ENCODE data around the gene LRIT2.
A peak's percentile ranks its signal among the peaks of the same experiment; 100 is the strongest.

The LRIT2 gene, protein sequence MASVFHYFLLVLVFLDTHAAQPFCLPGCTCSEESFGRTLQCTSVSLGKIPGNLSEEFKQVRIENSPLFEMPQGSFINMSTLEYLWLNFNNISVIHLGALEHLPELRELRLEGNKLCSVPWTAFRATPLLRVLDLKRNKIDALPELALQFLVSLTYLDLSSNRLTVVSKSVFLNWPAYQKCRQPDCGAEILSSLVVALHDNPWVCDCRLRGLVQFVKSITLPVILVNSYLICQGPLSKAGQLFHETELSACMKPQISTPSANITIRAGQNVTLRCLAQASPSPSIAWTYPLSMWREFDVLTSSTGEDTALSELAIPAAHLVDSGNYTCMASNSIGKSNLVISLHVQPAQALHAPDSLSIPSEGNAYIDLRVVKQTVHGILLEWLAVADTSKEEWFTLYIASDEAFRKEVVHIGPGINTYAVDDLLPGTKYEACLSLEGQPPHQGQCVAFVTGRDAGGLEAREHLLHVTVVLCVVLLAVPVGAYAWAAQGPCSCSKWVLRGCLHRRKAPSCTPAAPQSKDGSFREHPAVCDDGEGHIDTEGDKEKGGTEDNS

DNA sequence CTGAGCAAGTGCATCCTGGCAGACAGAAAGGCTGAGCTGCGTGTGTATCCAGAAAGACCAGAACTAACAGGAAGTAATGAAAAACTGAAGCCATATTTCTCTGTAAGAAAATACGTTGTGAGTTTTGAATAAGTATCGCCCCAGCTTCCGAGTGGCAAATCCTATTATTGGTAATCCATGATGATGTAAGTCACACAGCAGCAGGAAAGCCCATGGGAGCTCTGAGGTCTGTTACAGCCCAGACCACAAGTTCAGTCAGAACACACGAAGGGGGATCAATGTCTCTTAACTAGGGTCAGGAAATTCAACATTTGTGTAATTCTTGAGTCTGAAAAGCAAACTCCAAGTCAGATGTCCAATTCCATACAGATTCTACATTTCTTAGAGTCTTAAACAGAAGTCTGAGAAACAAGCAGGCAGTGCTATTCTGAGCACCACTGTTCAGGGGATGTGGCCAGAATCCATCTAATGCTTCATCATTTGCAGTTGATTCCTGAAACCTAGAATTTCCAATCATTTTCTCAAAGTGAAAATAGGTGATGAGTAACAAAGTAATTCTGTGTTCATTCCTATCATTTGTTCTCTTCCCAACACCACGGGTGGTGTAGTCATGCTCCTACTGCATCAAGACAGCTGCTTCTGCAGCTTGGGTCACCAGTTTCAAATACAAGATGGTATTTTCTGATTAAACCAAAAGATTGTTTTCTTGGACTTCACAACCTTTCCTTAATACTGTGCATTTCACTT is at the start of gene LRIT2:
Gene LRIT2, minus strand, starts transcription at position 118 of the 747 bp plus-strand sequence. Its CDS starts 24 bp downstream, at position 94.
- no peak for DNase-seq (ENCODE audit: low spot score)

DNA sequence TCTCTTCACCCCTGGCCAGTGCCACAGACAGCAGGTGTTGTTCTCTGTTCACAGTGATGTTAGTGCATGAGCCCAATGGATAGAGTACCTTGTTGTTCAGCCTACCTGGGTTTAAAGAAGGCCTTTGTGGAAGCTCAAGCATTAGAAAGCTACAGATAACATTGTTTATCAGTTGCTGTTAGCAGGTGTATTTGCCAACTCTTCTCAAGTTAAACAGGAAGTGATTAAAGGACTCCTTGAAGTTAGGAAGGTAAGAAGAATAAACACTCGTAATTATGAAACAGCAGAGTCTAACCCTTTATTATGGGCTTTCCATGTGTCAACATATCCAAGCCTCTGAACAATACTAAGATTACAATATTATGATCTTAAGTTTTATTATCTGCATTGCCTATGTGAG is 45.4 kb upstream of the LRIT2 start:
- no peak for DNase-seq (ENCODE audit: low spot score)

DNA sequence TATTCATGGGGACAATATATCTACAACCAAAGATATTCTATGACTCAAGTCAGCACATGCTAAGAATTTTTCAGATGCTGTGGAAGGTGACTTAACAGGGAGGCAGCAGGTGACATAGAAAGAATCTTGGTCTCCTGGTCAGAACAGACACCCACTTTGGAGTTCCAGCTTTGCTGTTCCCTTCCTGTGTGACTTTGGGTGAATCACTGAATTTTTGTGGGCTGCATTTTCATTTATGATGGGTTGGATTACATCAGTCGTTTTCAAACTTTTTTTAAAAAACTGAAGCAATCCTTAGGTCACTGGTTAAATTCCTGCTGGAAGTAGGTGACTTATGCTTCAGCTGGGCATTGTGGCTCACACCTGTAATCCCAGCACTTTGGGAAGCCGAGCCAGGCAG is 44.4 kb upstream of the LRIT2 start:
- peak; percentile 69 for DNase-seq (ENCODE audit: low spot score)

DNA sequence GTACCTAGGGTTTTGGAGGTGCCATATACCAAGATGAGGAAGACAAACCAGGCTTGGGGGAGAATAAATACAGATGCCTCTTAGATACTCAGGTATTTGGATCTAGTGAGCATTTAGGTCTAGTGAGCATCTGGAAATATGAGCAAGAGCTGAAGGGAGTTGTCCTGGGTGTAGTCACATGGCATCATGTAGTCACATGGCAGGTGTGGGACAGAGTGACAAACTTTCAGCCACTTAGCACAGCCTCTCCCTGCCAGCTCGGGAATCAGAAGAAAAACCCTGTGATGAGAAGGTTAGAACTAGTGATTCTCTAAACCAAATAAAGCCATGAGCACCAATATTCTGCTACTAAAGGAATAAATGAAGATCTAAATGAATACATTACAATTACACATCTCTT is 43.8 kb upstream of the LRIT2 start:
- no peak for DNase-seq (ENCODE audit: low spot score)

DNA sequence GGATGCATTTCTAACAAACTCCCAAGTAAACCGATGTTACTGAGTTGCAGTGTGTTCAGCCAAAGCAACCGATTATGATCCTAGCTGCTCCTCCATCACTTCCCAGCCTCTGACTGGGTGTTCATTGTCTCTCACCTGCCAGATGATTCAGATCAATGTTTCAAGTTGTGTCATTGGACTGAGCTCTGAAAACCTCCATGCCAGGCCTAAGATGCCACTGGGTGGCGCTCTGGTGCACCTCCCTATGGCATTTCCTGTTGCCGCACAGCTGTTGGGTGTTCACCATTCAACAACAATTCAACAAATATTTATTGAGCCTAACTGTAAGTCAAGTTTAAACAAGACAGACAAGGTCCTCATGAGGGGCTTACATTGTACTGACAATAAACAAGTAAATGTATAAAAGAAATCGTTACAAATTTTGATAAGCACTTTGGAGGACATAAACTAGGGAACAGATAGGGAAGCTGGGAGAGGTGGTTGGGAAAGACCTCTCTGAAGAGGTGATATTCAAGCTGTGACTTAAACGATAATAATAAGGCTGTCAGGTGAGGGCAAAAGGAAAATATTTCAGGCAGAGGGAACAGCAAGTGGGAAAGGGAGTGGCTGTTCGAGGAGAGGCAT is 42.3 kb upstream of the LRIT2 start:
- DNase-seq (ENCODE audit: low spot score) = peak; percentile 48

DNA sequence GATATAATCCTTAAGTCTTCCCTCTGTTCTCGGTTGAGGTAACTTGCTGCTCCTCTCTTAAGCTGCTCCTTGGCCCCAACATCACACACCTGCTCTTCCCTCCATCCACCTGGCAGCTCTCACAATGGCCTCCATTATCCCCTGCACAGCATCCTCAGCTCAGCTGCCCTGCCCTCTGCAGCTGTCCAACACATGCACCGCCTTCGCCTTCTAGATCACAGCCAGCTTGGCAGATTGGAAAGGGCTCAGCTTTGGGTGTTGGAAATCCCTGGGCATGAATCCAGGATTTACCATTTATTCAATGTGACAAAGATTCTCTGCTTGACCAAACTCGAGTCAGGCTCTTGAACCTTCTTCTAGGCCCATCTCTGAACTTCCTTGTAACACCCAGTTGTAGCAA is 40.1 kb upstream of the LRIT2 start:
- DNase-seq (ENCODE audit: low spot score) = no peak

DNA sequence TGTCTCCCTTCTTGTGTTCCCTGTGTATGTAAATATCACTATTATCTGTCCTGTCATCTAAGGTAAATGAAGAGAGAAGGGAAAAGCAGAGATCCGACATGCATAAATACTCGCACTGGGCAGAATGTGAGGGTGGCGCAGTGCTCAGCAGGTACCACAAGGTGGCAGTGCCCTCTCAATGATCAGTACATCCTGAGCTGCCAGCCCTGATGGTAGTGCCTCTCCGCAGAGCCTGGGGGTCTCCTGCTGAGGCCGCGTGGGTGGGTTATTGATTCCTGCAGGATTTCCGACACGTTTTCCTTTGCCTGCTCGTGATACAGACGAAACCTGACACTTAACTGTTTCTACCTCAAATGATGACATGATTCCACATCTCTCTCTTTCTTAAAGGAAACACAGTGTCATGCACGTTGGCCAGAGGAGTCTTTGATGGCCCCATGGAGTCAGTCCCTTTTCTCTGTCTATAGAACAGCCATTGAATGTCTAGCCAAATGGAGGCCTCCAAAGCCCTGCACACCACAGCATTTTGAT is 39.3 kb upstream of the LRIT2 start:
- DNase-seq (ENCODE audit: low spot score) = peak; percentile 84

DNA sequence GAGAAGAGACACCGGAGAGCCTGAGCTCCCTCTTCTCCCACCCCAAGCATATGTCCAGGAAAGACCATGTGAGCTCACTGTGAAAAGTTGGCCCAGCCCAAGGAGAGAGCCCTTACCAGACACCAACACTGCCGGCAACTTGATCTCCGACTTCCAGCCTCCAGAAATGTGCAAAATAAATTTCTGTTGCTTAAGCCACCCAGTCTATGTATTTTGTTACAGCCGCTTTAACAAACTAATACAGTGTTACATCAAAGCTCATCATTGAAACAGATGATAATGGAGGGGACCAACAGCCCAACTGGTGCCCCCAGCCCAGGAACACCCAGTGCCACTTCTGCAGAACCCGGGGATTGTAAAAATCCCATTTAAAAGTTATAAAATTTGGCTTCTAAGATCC is 38.4 kb upstream of the LRIT2 start:
- DNase-seq (ENCODE audit: low spot score) = no peak

DNA sequence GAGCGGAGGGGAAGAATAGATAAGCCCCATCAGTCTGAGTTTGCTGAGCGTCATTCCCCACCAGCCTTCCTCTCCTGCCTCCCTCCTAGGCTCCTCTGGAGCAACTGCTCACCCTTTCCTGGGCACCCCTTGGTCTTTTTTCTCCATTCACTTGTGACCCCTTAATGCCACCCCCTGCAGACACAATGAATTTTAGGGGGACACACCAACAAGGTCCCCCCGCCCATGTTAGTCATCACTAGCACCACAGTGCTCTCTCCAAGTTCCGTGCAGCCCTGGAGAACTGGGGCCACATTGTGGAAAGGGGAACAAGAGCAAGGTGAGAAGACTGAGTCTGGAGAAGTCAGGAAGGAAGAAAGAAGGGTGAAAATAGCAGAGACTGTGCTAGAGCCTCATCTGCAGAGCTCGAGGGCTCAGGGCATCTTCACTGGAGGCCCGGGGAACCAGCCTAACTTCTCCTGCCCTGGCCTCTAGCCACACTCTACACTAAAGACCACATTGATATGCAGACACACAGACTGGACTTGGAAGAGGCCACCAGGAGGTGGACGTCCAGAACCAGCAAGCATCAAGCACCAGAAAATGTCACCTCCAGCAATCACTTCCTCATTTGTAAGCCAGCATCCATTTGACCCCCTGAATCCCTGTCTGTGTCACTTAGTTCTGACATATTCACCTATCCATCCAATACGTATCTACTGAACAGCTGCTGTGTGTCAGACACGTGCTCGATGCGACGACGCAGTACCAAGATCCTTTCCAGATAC is 37.0 kb upstream of the LRIT2 start:
- no peak for DNase-seq (ENCODE audit: low spot score)

DNA sequence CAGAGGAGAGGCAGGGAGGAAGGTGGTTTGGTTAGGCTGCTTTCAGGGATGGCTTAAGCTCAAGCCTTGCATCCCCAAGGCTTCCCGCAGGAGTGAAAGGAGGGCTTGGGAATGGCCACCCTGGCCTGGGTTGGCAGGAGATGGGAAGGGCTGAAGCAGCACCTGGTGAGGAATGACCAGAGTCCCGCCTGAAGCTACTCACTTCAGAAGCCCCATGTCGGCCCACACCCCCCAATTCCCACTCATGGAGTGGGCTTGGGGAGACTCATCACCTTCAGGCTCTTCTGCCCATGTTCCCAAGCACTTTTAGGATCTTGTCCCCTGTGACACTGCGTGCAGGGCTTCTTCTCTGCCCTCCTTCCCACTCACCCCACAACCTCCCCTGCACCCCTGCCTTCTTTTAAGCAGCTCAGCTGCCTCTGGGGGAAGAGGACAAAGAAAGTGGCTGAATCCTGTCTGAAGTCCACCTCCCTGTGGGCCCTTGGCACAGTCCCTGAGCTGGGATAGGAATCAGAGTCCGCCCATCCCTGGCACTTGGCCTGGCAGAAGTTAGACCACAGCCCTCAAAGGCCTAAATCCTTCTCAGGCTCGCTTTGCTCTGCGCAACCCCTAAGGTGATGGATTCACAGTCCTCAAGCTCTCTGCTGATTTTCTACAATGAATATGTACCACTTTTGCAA is 36.0 kb upstream of the LRIT2 start:
- DNase-seq (ENCODE audit: low spot score) = no peak

DNA sequence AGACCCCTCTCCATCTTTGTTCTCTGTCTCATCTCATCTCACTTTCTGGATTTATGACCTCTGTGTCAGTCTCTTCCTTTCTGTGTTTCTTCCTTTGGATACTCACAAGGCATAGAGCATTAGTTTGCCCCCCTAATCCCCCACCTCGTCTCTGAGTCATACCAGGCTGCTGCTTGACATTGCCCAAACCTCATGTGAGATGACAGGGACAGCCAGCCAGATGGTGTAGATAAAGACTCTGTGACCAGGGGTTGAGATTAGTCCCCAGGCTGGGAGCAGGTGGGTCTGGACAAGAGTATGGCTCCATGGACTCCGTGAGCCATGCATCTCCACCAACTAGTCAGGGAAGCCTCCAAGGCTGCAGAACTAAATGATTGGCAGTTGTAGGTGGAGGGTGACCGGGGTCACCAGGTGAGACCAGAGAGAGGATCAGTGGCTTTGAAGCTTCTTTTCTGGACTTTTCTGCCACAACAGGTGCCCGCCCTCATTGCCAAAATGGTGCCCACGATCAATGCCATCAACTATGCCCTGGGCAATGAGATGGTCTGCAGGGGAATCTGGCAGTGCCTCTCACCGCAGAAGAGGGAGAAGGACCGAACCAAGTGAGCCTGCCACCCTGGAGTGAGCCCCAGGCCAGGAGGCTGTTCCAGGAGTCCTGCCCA is 32.8 kb upstream of the LRIT2 start:
- DNase-seq (ENCODE audit: low spot score) = no peak

DNA sequence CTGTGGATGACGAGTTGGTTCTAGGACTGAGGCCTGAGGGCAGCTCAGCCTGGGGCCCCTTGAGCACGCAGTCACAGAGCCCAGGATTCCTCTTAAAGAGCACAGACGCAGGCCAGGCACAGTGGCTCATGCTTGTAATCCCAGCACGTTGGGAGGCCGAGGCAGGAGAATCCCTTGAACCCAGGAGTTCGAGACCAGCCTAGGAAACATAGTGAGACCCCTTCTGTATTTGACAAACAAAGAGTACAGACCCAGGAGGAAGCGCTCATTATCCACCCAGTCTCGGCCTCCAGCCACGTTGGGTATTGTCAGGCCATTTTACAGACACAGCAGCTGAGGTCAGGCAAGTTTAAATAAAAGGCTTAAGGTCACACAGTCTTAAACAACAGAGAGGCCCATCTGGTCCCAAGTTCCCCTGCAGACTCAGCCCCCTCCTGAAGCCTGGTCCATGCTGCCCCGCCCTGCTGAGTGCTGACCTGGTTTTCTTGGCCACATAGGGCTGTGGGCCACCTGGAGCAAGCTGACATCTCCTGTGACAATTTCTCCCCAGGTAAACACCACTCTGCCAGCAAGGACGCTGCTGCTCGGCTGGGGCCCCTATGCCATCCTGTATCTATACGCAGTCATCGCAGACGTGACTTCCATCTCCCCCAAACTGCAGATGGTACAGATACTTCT is 32.1 kb upstream of the LRIT2 start:
- DNase-seq (ENCODE audit: low spot score) = no peak

DNA sequence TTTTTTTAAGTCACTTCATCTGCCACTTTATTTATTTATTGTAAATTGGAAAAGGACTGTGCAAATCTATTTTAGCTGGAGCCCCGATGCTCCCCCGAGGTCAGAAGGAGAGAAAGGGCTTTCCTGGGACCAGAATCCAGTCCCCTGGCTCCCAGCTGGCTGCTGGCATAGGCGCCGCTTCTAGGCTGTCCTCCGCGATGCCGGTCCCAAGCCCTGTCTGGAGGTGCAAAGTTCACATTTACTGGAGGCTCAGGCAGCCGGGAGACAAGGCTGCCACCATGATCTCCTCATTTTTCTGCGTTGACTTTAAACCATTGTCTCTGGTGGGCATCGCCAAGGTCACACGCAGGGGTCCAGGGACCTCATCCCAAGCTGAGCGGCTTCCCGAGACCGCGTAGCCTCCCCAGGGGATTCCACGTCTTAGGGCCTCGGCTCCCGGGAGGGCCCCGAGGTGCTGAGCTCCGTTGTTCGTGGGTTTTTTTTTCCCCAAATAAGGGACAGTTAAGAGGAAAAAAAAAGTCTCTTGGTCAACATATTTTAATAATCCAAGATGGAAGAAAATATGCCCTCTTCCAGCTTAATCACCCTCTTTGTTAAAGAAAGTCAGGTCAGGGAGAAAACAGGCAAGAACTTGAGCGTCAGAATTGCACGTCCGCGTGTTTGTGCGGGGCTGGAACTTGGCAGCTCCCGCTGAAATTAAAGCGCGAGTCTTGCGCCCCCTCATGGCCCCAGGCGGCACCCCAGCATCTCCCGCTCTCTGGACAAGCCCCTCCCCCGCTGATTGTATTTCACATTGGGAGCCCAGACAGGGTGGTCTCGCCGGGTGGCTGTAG is 31.4 kb upstream of the LRIT2 start:
- peak; percentile 72 for DNase-seq (ENCODE audit: low spot score)

DNA sequence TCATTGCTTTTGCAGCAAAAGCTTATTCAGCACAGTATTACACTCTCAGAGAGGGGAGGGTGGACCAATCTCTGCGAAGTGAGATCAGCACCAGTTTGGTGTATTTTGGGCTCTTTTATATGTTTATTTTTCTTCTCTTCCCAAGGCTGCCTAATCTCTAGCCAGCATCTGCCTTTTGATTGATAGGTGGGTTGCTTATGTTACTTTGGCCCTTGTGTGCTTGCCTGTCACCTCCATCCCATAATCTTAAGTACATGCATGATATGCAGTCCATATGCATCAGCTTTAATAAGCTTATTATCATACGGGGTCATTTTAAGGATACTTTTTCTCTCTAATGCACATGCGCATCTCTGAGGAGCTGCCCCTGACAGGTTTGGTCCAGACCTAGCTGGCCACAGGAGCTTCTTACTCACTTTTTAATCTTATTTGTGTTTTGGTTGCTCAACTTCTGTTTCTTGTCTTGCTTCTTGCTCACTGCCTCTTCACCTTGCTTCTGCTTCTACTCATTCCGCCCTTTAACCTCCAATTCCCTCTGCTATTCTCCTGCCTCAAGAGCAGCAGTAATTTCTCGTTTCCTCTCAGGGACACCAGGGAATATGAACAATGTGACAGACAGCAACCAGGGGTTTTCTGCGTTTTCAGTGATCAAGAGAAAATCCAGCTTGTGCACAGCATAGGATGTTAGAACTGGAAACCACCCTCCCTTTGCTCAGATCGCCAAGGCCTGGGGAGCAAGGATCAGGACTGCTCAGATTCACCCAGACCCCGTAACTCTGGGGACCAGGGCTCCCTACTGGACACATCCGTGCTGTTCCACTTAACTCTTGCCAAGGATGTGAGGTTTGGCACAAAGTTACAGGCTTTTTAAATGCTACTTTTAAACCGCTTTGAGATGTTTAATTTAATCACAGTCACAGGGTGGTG is 29.5 kb upstream of the LRIT2 start:
- no peak for DNase-seq (ENCODE audit: low spot score)

DNA sequence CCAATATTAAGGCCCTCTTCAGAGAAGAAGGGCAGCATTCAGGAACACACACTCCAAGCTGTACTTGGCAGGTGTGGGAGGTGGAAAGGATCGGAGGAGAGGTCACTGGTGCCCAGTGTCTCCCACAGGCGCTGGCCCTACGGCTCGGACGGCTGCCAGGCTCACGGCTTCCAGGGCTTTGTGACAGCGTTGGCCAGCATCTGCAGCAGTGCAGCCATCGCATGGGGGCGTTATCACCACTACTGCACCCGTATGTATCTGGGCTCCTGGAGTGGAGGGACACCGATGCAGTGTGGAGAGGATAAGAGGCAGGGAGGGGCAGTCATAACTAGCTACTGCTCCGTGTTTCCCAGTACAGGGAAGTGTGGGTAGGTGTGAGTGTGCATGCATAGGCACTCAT is 23.4 kb upstream of the LRIT2 start:
- no peak for DNase-seq (ENCODE audit: low spot score)

DNA sequence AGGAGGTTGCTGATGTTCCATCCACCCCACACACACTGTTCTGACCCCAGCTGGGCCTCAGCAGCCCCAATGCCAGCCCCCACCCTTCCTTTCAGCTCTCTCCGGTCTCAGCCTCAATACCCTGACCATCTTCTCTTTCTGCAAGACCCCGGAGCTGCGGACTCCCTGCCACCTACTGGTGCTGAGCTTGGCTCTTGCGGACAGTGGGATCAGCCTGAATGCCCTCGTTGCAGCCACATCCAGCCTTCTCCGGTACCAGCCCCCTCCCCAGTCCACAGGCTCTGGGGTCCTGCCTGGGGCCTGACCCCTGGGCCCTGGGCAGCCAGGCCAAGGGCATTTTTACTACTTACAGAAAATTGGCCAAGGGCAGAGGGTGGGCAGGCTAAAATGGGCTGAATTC is 22.2 kb upstream of the LRIT2 start:
- no peak for DNase-seq (ENCODE audit: low spot score)

DNA sequence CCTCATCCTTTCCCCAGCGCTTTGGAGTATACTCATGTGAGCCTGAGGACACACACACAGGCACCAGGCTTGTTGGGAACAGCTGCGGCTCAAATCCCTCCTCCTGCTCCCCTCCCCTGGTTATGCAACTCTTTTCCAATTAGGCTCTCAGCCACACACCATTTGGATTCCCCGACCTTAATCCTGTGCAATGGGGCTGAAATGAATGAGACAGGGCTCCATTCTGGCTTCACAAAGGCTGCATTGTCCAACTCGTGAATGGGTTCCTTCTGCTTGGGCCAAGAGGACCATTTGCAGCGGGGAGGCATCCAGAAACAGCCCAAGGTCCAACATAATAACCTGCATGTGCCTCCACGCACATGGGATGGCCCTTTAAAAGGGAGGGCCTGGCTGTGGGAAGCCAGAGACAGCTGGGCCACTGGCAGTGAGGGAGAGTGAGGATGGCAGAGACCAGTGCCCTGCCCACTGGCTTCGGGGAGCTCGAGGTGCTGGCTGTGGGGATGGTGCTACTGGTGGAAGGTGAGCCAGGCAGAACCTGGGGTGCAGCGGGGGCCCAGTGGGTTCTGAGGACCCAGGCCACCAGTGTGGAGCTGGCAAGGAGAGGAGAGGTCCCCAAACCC is 19.4 kb upstream of the LRIT2 start, which contains the start of gene RGR:
Gene RGR, plus strand, starts transcription at position 403 of the 620 bp plus-strand sequence. Its CDS starts 38 bp downstream, at position 441.
- DNase-seq (ENCODE audit: low spot score) = no peak
